K562 (cell line): Measurements from ENCODE around the gene INO80E. TPM values are rescaled to one million over a fixed set of nuclear protein-coding genes. Genes with fewer than 3 reads are reported as not detected.
A peak's percentile ranks its signal among the peaks of the same experiment; 100 is the strongest.

Source experiments
- ELK3 ChIP-seq: fragments of 450-650 bp; formaldehyde crosslinking; IDR thresholded peaks from 2 replicates; pipeline ENCODE4 v1.4.0; 2020; ENCODE audit warnings: mild to moderate bottlenecking
- FOS ChIP-seq: IDR thresholded peaks from 3 replicates; pipeline ENCODE4 v1.6.1; 2011; ENCODE audit not compliant: insufficient read length; ENCODE audit errors: extremely low read depth
- FOXP4 ChIP-seq: sonication (generic); formaldehyde crosslinking; IDR thresholded peaks from 2 replicates; pipeline ENCODE4 v1.8.0; 2022; ENCODE audit warnings: mild to moderate bottlenecking, missing genetic modification reagents, borderline replicate concordance
- KLF10 ChIP-seq: fragments of 250-450 bp; sonication (Bioruptor Pico); IDR thresholded peaks from 2 replicates; pipeline ENCODE4 v1.6.1; 2021; ENCODE audit warnings: matching md5 sums
- MAZ ChIP-seq, 2 experiments: fragments of 450-650 bp in 1 of 2; sonication (generic) in 1 of 2; formaldehyde crosslinking; IDR thresholded peaks in 1 of 2; conservative IDR thresholded peaks in 1 of 2; 2 replicates each; pipeline versions ENCODE4 v1.4.0 to v1.5.0; 2020; ENCODE audit warnings: mild to moderate bottlenecking in 1 of 2, missing genetic modification reagents in 1 of 2
- RBM34 ChIP-seq: fragments of 200-400 bp; formaldehyde crosslinking; IDR thresholded peaks from 2 replicates; pipeline ENCODE4 v1.6.1; 2018; ENCODE audit warnings: low read length, borderline replicate concordance; ENCODE audit not compliant: insufficient read depth
- RERE ChIP-seq: sonication (generic); formaldehyde crosslinking; IDR thresholded peaks from 2 replicates; pipeline ENCODE4 v1.8.0; 2023; ENCODE audit warnings: missing genetic modification reagents, mild to moderate bottlenecking, borderline replicate concordance
- SIX5 ChIP-seq, 2 experiments: IDR thresholded peaks; 2 replicates each; pipeline ENCODE4 v1.6.1; 2011; ENCODE audit warnings: low read length in 2 of 2, borderline replicate concordance in 1 of 2, low read depth in 1 of 2, mild to moderate bottlenecking in 1 of 2, moderate library complexity in 1 of 2; ENCODE audit not compliant: insufficient read depth in 1 of 2
- ZBTB9 ChIP-seq: fragments of 450-650 bp; formaldehyde crosslinking; IDR thresholded peaks from 2 replicates; pipeline ENCODE4 v1.4.0; 2020; ENCODE audit warnings: mild to moderate bottlenecking, moderate library complexity
- ZNF175 ChIP-seq: fragments of 200-800 bp; sonication (Bioruptor generic); IDR thresholded peaks from 2 replicates; pipeline ENCODE4 v1.6.1; 2016; ENCODE audit warnings: low read depth, mild to moderate bottlenecking, missing genetic modification characterization, missing compliant biosample characterization
- polyA plus RNA-seq, 8 experiments: library from polyadenylated mRNA; depleted of rRNA in 4 of 8; stranded (reverse) in 5 of 8; unstranded in 3 of 8; fragments of >200 nt; fragmentation: Nextera tagmentation in 2 of 8; fragmentation: Illumina TruSeq in 1 of 8; extraction: Ambion mirVana in 2 of 8; extraction: Trizol in 1 of 8; gene quantifications; 2 replicates each; pipeline versions ENCODE4 v1.2.1 to v1.2.3, GENCODE V29; 2011 to 2014; ENCODE audit warnings: inconsistent platforms in 1 of 8, missing spikeins in 1 of 8
- total RNA-seq, 7 experiments: library from RNA; depleted of rRNA in 6 of 7; stranded (reverse); fragments of >200 nt in 6 of 7; fragmentation: Illumina TruSeq in 2 of 7; extraction: Trizol in 2 of 7; gene quantifications; 2 replicates each; pipeline versions ENCODE4 v1.2.1 to v1.2.3, GENCODE V29; 2011 to 2021; ENCODE audit warnings: low replicate concordance in 1 of 7

The INO80E gene
- total and polyA plus RNA-seq, 9 of the 15 experiments (the other 6 are each of a cell fraction or from before 2014, with no cell fraction given), result 0.31 to 102 (median 49.3) TPM

- TF ChIP-seq RERE (CRISPR knock-in tag) (no peak), ZBTB9 (no peak), ZNF175 (CRISPR knock-in tag) (peak; percentile 63; the same call in 1 of the 2 replicates), SIX5 (IDR thresholded peaks at IDR 0.05; ENCODE audit: borderline replicate concordance in 1 of 2, insufficient read depth in 1 of 2, low read depth in 1 of 2, low read length in 2 of 2) (peak; percentile 75 to 81), ELK3 (CRISPR knock-in tag) (no peak), KLF10 (CRISPR knock-in tag) (no peak), MAZ (CRISPR knock-in tag; conservative IDR thresholded peaks at IDR 0.05 in 1 of 2, IDR thresholded peaks at IDR 0.05 in 1 of 2) (peak; percentile 45 to 84; a peak in 2 of 4 replicates), FOXP4 (CRISPR knock-in tag) (no peak), FOS (no peak), RBM34 (no peak)
Observed at GRCh38 chr16:29995911-29996765, at the start of gene INO80E (continued).
